Measurements from ENCODE around the gene ELMO3.

ELMO3 gene

GRCh38 chr16:67181346-67181745 is 17.6 kb upstream of the ELMO3 start:
- Histone ChIP-seq H3K27me3 (no peaks in the 10 kb centered on the region), H3K36me3 (peaks cover 0 to 4% (median 0%) of the 10 kb centered on the region in 3 donors), H3K4me1 (peaks cover 0 to 47% (median 41%) of the 10 kb centered on the region in 4 donors), H3K27ac (no peak overlapping the region), H3K4me3 (no peak overlapping the region), H3K9me3 (no peaks in the 10 kb centered on the region)
- intact Hi-C loops (cut with DNase I; ENCODE audit: low total_unique reads) = loop anchor here (10.0 kb wide), 2 partner anchors 157 to 207 kb away; partner anchors contain the start of gene CBFB
- TF ChIP-seq CTCF (IDR thresholded peaks at IDR 0.05) = no peak
- no peak for DNase-seq

DNA sequence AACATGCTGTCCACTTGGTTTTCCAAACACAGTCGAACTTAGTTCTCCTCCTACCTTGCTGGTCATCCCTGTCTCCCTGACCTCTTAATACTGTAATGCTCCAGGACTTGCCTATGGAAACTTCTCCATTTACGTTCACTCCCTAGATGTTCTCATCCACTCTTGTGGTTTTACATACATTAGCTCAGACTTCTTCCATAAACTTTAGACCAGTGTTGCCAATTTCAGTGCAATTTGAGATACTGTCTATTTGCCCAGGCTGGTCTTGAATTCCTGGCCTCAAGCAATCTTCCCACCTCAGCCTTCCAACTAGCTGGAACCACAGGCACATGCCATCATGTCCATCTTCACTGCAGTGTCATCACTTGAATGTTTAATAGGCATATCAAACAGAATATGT is 16.6 kb upstream of the ELMO3 start:
- TF ChIP-seq CTCF (IDR thresholded peaks at IDR 0.05) = no peak
- Histone ChIP-seq H3K4me1 (peaks cover 0 to 47% (median 41%) of the 10 kb centered on the region in 4 donors), H3K27me3 (no peaks in the 10 kb centered on the region), H3K4me3 (no peak overlapping the region), H3K27ac (no peak overlapping the region), H3K36me3 (no peaks in the 10 kb centered on the region), H3K9me3 (no peaks in the 10 kb centered on the region)
- intact Hi-C loops (cut with DNase I; ENCODE audit: low total_unique reads) = loop anchor here (10.0 kb wide), 2 partner anchors 157 to 207 kb away; partner anchors contain the start of gene CBFB
- DNase-seq = no peak

DNA sequence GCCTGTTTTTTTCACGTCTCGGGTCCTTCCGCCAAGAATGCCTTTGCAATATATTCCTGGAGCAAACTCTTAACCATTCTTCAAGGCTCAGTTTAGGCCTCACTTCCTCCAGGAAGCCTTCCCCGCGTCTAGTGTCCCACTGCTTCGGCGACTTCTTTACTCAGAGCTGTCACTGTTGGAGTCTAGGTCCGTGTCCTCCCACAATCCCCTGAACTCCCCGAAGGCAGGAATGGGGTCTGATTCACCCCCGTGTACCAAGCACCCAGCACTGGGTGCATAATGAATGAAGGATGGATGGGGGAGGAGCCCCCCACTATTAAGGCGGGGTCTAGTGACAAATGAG is 15.7 kb upstream of the ELMO3 start:
- no peaks in the 10 kb centered on the region for H3K36me3 ChIP-seq
- peaks cover 0 to 40% (median 33%) of the 10 kb centered on the region in 4 donors for H3K4me1 ChIP-seq
- H3K4me3 ChIP-seq = peak overlapping the region; percentile 66 to 90
- no peaks in the 10 kb centered on the region for H3K9me3 ChIP-seq
- peak overlapping the region; percentile 84 to 97 for H3K27ac ChIP-seq
- intact Hi-C loops (cut with DNase I; ENCODE audit: low total_unique reads) = loop anchor here (10.0 kb wide), 2 partner anchors 158 to 208 kb away; partner anchors contain the start of gene CBFB
- no peak for TF ChIP-seq CTCF (IDR thresholded peaks at IDR 0.05)
- DNase-seq = no peak
- no peaks in the 10 kb centered on the region for H3K27me3 ChIP-seq

DNA sequence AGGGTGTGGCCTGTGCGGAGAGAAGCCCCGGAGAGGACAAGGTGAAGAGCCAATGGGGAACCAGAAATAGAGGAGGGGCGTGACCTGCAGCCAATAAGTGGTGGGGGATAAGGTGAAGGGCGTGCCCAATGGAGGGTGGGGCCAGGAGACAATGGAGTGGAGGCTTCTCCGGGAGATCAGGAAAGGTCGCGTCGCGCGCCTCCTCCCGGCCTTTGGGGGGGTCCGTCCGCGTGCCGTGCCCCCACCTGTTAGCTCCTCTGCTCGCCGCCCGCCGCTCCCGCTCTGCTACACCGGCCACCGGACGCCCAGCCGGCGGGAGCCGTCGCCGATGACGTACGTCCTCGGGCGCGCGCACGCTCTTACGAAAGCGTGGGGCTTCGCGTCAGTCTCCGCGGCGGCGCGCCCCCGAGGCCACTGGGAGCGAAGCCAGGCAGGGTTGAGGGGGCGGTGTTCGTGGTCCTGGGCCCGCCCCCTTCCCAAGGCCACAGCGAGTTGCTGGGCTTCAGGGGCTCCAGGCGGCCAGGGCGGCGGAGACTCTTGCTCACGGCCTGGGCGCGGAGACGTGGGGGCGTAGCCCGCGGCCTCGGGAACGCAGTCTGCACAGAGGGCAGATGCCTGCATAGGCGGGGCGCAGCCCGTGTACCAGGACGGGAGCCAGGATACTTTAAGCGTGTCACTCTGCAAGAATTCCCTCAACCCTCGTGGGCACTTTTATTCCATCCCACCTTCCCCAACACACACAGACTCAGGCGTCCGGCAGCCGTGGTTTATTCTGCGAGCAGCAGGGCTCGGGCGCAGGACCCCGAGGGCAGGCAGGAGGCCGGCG is 15.1 kb upstream of the ELMO3 start, which contains the start of gene MATCAP1:
TSS of gene MATCAP1 (minus strand) at position 337 of the 826 bp plus-strand sequence. CDS start 3,353 bp downstream, outside the sequence.
- Histone ChIP-seq H3K27me3 (no peaks in the 10 kb centered on the region), H3K36me3 (no peaks in the 10 kb centered on the region), H3K9me3 (no peaks in the 10 kb centered on the region), H3K27ac (peak within 1 kb of the TSS; percentile 84 to 97), H3K4me3 (peak within 1 kb of the TSS; percentile 66 to 90), H3K4me1 (peaks cover 0 to 34% (median 27%) of the 10 kb centered on the region in 4 donors)
- DNase-seq = peak; percentile 97
- intact Hi-C loops (cut with DNase I; ENCODE audit: low total_unique reads) = loop anchor here (10.0 kb wide), 2 partner anchors 159 to 209 kb away; partner anchors contain the start of gene CBFB
- no peak for TF ChIP-seq CTCF (IDR thresholded peaks at IDR 0.05)

DNA sequence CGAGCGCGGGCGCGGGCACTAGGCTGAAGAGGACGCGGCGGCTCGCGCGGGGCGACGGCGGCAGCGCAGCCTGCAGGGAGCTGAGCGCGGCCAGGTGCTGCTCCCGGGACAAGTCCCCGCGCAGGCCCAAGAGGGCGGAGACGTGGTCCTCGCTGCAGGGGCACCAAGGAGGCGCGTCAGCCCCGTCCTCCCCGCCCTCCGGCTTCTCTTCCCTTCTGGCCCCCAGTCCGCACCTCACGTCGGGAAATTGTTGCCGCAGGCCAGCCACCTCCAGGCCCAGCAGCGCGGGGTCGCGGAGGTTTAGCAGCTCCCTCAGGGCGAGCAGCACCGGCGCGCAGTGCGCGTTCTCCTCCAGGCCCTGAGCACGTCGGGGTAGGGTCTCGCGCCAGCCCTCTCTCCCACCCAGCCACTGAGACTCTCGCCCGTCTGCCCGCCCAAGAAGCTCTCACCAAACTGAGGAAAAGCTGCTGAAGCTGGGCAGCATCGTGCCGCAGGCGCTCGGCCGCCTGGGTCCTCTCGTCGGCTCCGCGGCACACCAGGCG is 14.4 kb upstream of the ELMO3 start:
- no peaks in the 10 kb centered on the region for H3K9me3 ChIP-seq
- peaks cover 0 to 33% (median 26%) of the 10 kb centered on the region in 4 donors for H3K4me1 ChIP-seq
- no peak for TF ChIP-seq CTCF (IDR thresholded peaks at IDR 0.05)
- no peak for DNase-seq
- intact Hi-C loops (cut with DNase I; ENCODE audit: low total_unique reads) = loop anchor here (10.0 kb wide), 2 partner anchors 160 to 210 kb away; partner anchors contain the start of gene CBFB
- H3K27me3 ChIP-seq = no peaks in the 10 kb centered on the region
- peak overlapping the region; percentile 66 to 90 for H3K4me3 ChIP-seq
- peak overlapping the region; percentile 84 to 97 for H3K27ac ChIP-seq
- H3K36me3 ChIP-seq = no peaks in the 10 kb centered on the region
